BLaER1 treated with 17β-estradiol and CSF1 and Interleukin-3, amounts not matched to agents 10 nM and 100 nM (cell line): Measurements from ENCODE around the gene KLF7.
A peak's percentile ranks its signal among the peaks of the same experiment; 100 is the strongest.

Experiments used
- H3K27ac ChIP-seq, 11 experiments: shearing (Covaris generic); formaldehyde crosslinking; 2 replicates each; pipeline ENCODE4 v1.8.1; 2022
- H3K27me3 ChIP-seq, 11 experiments: shearing (Covaris generic); formaldehyde crosslinking; 2 replicates each; pipeline ENCODE4 v1.8.1; 2022
- H3K36me3 ChIP-seq, 11 experiments: shearing (Covaris generic); formaldehyde crosslinking; 2 replicates each; pipeline ENCODE4 v1.8.1; 2022
- H3K4me1 ChIP-seq, 10 experiments: shearing (Covaris generic); formaldehyde crosslinking; 2 replicates each; pipeline ENCODE4 v1.8.1; 2022
- H3K4me2 ChIP-seq, 11 experiments: shearing (Covaris generic); formaldehyde crosslinking; 2 replicates each; pipeline ENCODE4 v1.8.1; 2022
- H3K4me3 ChIP-seq, 10 experiments: shearing (Covaris generic); formaldehyde crosslinking; 2 replicates each; pipeline ENCODE4 v1.8.1; 2022
- H3K9ac ChIP-seq, 11 experiments: shearing (Covaris generic); formaldehyde crosslinking; 2 replicates each; pipeline ENCODE4 v1.8.1; 2022
- H3K9me3 ChIP-seq, 11 experiments: shearing (Covaris generic); formaldehyde crosslinking; replicated peaks in 1 of 11; 2 replicates each; pipeline ENCODE4 v1.8.1; 2022
- H4K20me1 ChIP-seq, 11 experiments: shearing (Covaris generic); formaldehyde crosslinking; 2 replicates each; pipeline ENCODE4 v1.8.1; 2022
- Cebpa-rat ChIP-seq, 11 experiments: shearing (Covaris generic); IDR thresholded peaks; 2 replicates each; pipeline ENCODE4 v1.8.1; 2022

KLF7 gene

DNA sequence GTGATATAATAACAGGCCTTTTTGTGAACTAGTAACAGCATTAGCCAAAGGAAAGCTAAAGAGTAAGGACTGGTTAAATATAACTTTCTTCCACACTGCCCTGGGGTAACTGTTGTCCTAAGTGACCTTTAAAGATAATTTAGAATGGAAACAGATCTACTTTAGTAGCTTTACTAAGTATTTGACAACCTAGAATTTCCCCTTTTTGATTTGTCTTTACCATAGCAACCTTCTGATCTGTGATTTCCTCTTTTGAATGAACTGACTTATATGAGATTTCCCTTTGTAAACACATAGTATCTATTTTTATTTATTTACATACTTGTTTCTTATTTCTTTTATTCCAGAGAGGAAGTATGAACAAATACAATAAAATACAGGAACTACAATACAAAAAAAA lies 10.5 kb upstream of the KLF7 start:
- H3K27ac ChIP-seq = peak overlapping the region in 3 of 11 experiments; percentile 65 to 76 (median 73); a peak in 4 of 22 replicates

DNA sequence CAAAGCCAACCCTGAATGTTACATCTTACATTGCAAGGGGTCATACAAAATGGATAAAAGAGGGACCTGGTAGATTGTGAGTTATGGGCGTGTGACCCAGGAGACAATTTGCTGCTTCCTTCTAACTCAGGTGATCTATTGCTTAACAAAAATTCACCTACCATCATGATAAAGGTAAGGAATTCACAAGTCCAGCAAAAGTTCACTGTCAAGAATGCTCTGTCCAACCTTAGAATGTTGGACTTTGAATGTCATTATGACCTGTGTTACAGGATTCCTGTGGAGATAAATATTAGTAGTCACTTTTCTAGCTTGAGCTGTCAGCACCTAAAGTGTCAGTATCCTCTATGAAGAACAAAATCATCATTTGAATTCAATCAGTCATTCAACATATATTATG lies 7.9 kb upstream of the KLF7 start:
- Histone ChIP-seq H3K27ac (no peak overlapping the region), H3K4me1 (peaks cover 0 to 34% (median 0%) of the 10 kb centered on the region in 10 experiments; a peak in 8 of 20 replicates), H3K9me3 (no peaks in the 10 kb centered on the region; a peak in 1 of 22 replicates), H3K27me3 (no peaks in the 10 kb centered on the region), H4K20me1 (no peaks in the 10 kb centered on the region), H3K4me2 (no peak overlapping the region), H3K4me3 (no peak overlapping the region), H3K9ac (no peak overlapping the region), H3K36me3 (no peaks in the 10 kb centered on the region)
- TF ChIP-seq Cebpa-rat (IDR thresholded peaks at IDR 0.05) = no peak

More for the DNA sequence above, 10.5 kb upstream of the KLF7 start:
- Histone ChIP-seq H3K4me1 (peaks cover 0 to 34% (median 0%) of the 10 kb centered on the region in 10 experiments; a peak in 8 of 20 replicates), H4K20me1 (no peaks in the 10 kb centered on the region), H3K9ac (peak overlapping the region in 1 of 11 experiments; percentile 60; a peak in 2 of 22 replicates), H3K4me2 (peak overlapping the region in 3 of 11 experiments; percentile 30 to 68 (median 49); a peak in 4 of 22 replicates), H3K9me3 (no peaks in the 10 kb centered on the region), H3K4me3 (no peak overlapping the region), H3K27me3 (no peaks in the 10 kb centered on the region), H3K36me3 (no peaks in the 10 kb centered on the region)
- no peak for TF ChIP-seq Cebpa-rat (IDR thresholded peaks at IDR 0.05)

DNA sequence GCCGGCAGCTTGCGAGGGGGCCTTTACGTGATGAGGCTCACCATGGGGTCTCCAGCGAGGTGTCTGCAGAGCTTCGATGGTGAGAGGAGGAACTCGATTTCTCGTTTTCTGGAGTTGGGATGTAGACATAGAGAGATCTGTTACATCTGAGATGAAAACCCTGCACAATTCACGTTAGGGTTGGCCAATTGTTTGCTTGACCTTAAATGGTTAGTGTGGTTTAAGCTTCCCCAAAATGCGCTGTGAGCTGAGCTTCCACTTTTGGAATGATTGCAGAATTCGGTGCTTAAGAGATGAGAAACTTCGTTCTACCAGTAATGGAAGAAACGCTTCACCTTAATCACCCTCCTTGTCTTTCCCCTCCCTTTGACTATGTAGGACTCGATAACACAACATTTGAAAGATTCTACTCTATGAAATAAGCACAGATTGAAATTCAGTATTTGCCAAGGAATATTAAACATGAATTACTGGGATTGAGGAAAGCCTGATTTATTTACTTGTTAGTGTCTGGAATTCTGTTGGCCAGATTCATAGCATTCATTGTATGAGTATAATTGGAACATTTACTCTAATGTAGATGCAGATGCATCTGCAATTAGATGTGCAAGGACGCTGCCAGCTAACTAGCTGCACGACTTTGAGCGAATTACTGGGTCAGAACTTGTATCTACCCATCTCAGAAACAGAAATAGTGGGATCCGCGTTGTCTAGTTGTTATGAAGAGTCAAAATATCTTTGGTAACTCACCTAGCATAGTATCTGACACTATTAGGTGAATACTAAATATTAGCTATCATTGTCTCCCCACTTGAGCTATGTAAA lies 1.6 kb upstream of the KLF7 start:
- Histone ChIP-seq H3K27me3 (peaks cover 9 to 29% (median 20%) of the 10 kb centered on the region in 11 experiments; a peak in 20 of 22 replicates), H3K9ac (no peak overlapping the region), H3K36me3 (no peaks in the 10 kb centered on the region), H3K4me2 (peak overlapping the region in 2 of 11 experiments; percentile 52 to 59; a peak in 4 of 22 replicates), H3K4me3 (no peak overlapping the region), H4K20me1 (no peaks in the 10 kb centered on the region), H3K4me1 (peaks cover 0 to 50% (median 0%) of the 10 kb centered on the region in 10 experiments; a peak in 6 of 20 replicates), H3K9me3 (peaks cover 4 to 20% (median 12%) of the 10 kb centered on the region in 11 experiments; a peak in 20 of 22 replicates), H3K27ac (peak overlapping the region in 1 of 11 experiments; percentile 34; a peak in 1 of 22 replicates)
- no peak for TF ChIP-seq Cebpa-rat (IDR thresholded peaks at IDR 0.05)

DNA sequence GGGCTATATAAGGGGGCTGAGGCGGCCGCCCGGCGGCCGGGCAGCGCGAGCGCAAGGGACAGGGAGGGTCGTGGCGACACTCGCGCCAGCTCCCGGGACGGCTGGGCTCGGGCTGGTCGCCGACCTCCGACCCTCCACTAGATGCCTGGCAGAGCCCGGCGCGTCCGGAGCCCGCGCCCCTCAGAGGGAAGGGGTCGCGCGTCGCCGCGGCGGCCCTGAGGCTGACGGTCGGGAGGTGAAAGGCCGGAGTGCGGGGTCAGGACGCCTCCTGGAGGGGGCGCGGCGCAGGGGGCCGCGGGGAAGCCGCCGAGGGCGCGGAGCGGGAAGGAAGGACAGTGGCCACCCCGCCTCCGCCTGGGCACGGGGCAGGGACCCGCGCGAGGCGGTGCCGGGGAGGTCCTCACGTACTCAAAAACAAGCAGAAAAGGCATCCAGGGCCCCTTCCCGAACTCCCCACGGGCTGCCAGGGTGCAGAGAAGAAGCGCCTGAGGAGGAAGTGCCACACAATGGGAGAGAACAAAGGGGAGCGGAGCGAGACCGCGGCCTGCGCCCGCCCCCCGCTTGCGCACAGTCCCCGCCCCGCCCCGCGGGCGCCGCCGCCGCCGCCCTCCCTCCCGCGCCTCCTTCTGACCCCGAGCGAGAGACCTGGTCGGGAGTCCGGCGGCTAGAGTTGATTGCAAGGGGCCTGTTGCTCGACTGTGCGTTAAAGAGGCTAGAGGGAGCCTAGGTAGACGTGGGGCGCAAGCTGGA lies 776 bp upstream of the KLF7 start:
- Histone ChIP-seq H3K27me3 (peaks cover 9 to 30% (median 21%) of the 10 kb centered on the region in 11 experiments; a peak in 20 of 22 replicates), H3K4me3 (no peak overlapping the region), H3K4me2 (peak overlapping the region in 2 of 11 experiments; percentile 52 to 59; a peak in 4 of 22 replicates), H3K9ac (no peak overlapping the region), H4K20me1 (no peaks in the 10 kb centered on the region), H3K4me1 (peaks cover 0 to 52% (median 0%) of the 10 kb centered on the region in 10 experiments; a peak in 6 of 20 replicates), H3K27ac (peak overlapping the region in 1 of 11 experiments; percentile 34; a peak in 1 of 22 replicates), H3K36me3 (no peaks in the 10 kb centered on the region), H3K9me3 (peaks cover 4 to 20% (median 12%) of the 10 kb centered on the region in 11 experiments; a peak in 20 of 22 replicates)
- TF ChIP-seq Cebpa-rat (IDR thresholded peaks at IDR 0.05) = no peak

GRCh38 chr2:207166039-207166348 lies 246 bp upstream of the KLF7 start:
- Histone ChIP-seq H3K27ac (no peak overlapping the region), H3K9ac (no peak overlapping the region), H3K4me2 (peak overlapping the region in 1 of 11 experiments; percentile 38; a peak in 1 of 22 replicates), H3K4me3 (no peak overlapping the region), H3K4me1 (peaks cover 0 to 57% (median 0%) of the 10 kb centered on the region in 10 experiments; a peak in 6 of 20 replicates), H3K27me3 (peaks cover 9 to 30% (median 21%) of the 10 kb centered on the region in 11 experiments; a peak in 20 of 22 replicates), H3K36me3 (no peaks in the 10 kb centered on the region), H3K9me3 (peaks cover 4 to 20% (median 12%) of the 10 kb centered on the region in 11 experiments; a peak in 20 of 22 replicates), H4K20me1 (no peaks in the 10 kb centered on the region)
- no peak for TF ChIP-seq Cebpa-rat (IDR thresholded peaks at IDR 0.05)

- peak overlapping the region in 2 of 11 experiments; percentile 35 to 59; a peak in 2 of 22 replicates for H3K27ac ChIP-seq
- no peak overlapping the region for H3K4me3 ChIP-seq
- peaks cover 0 to 57% (median 0%) of the 10 kb centered on the region in 10 experiments; a peak in 6 of 20 replicates for H3K4me1 ChIP-seq
- no peaks in the 10 kb centered on the region for H4K20me1 ChIP-seq
- peak overlapping the region in 2 of 11 experiments; percentile 14 to 50; a peak in 1 of 22 replicates for H3K9ac ChIP-seq
- peaks cover 9 to 30% (median 21%) of the 10 kb centered on the region in 11 experiments; a peak in 20 of 22 replicates for H3K27me3 ChIP-seq
- TF ChIP-seq Cebpa-rat (IDR thresholded peaks at IDR 0.05) = no peak
- peaks cover 4 to 20% (median 12%) of the 10 kb centered on the region in 11 experiments; a peak in 20 of 22 replicates for H3K9me3 ChIP-seq
- H3K4me2 ChIP-seq = peak overlapping the region in 3 of 11 experiments; percentile 29 to 77 (median 54); a peak in 5 of 22 replicates
- H3K36me3 ChIP-seq = no peaks in the 10 kb centered on the region
These were observed 1.5 kb downstream of the KLF7 start for GRCh38 chr2:207164006-207164831.

GRCh38 chr2:207163756-207164005 lies 2.1 kb downstream of the KLF7 start:
- H3K9me3 ChIP-seq = peaks cover 4 to 20% (median 12%) of the 10 kb centered on the region in 11 experiments; a peak in 20 of 22 replicates
- no peak overlapping the region for H3K4me3 ChIP-seq
- H3K36me3 ChIP-seq = no peaks in the 10 kb centered on the region
- H4K20me1 ChIP-seq = no peaks in the 10 kb centered on the region
- no peak for TF ChIP-seq Cebpa-rat (IDR thresholded peaks at IDR 0.05)
- peak overlapping the region in 3 of 11 experiments; percentile 29 to 77 (median 54); a peak in 5 of 22 replicates for H3K4me2 ChIP-seq
- peaks cover 0 to 62% (median 0%) of the 10 kb centered on the region in 10 experiments; a peak in 6 of 20 replicates for H3K4me1 ChIP-seq
- peak overlapping the region in 2 of 11 experiments; percentile 35 to 59; a peak in 3 of 22 replicates for H3K27ac ChIP-seq
- peaks cover 9 to 30% (median 21%) of the 10 kb centered on the region in 11 experiments; a peak in 20 of 22 replicates for H3K27me3 ChIP-seq
- H3K9ac ChIP-seq = peak overlapping the region in 2 of 11 experiments; percentile 14 to 50; a peak in 1 of 22 replicates
